ENCODE measurements around the gene ATP6V1C2. TPM values are rescaled to one million over a fixed set of nuclear protein-coding genes. Genes with fewer than 3 reads are reported as not detected.

The ATP6V1C2 gene
- total and polyA plus RNA-seq, 2 experiments from 2014 or later: 0.14 to 2.1 TPM

DNA sequence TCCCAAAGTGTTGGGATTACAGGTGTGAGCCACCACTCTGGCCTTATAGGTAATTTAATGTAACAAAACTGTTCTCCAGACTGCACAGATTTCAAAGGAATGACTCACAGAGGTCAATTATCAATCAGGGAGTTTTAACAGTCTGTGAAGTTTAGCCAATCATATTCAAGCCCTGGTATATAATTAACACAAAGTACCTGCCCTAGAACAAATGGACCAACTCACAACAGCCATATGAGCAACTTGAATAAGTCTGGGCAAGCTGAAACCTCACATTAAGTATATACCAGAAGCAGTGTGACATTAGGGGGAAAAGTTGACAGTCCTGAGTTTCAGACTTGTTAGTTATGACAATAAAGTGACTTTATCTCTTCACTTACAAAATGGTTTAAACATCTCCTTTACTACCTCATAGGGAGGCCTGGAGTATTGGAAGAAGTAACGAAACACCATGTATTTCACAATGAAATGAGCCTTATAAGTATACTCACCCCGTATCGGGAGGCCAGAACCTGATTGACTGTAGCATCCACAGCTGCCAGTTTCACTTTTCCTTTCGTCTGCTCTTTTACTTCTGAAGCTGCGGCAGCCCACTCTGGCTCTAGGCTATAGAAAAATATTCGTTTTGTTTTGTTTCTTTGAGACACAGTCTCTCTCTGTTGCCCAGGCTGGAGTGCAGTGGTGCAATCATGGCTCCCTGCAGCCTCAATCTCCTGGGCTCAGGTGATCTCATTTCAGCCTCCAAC, 69.0 kb downstream of the ATP6V1C2 start:
- no peak for ATAC-seq
- Histone ChIP-seq H3K27me3 (ENCODE audit: insufficient read depth) (no peaks in the 10 kb centered on the region), H3K4me1 (ENCODE audit: insufficient read depth) (no peaks in the 10 kb centered on the region), H3K4me3 (no peak overlapping the region), H3K36me3 (ENCODE audit: insufficient read depth) (peaks cover 89% of the 10 kb centered on the region), H3K27ac (ENCODE audit: low read depth) (no peak overlapping the region), H3K4me2 (no peak overlapping the region), H3K79me2 (replicated peaks; ENCODE audit: insufficient read depth) (peaks cover 44% of the 10 kb centered on the region), H2AFZ (no peak overlapping the region), H3F3A (replicated peaks; ENCODE audit: low read depth) (0 out of 2 replicates have a peak, but pooled peaks cover 9% of the 10 kb centered on the region), H4K20me1 (replicated peaks; ENCODE audit: insufficient read depth) (peaks cover 43% of the 10 kb centered on the region), H3K9me2 (ENCODE audit: insufficient read depth) (no peaks in the 10 kb centered on the region)
- Mint-ChIP-seq H3K9me3 (no peaks in the 10 kb centered on the region), H3K4me3 (no peak overlapping the region), H3K4me1 (no peaks in the 10 kb centered on the region), H3K36me3 (ENCODE audit: low read depth) (peaks cover 94% of the 10 kb centered on the region), H3K27ac (no peak overlapping the region), H3K27me3 (ENCODE audit: insufficient read depth, low read depth, poor library complexity) (no peaks in the 10 kb centered on the region)
- DNase-seq (ENCODE audit: low spot score): no peak
- TF ChIP-seq POLR2AphosphoS5 (IDR thresholded peaks at IDR 0.05; ENCODE audit: low read depth) (no peak), EZH2 (IDR thresholded peaks at IDR 0.05; ENCODE audit: low read depth, unreplicated experiment) (no peak), EZH2phosphoT487 (IDR thresholded peaks at IDR 0.05; ENCODE audit: unreplicated experiment) (no peak), CREB1 (CRISPR knock-in tag; IDR thresholded peaks at IDR 0.05; ENCODE audit: low read depth) (no peak), STAT1 (IDR thresholded peaks at IDR 0.05; ENCODE audit: unreplicated experiment) (no peak), ZNF331 (CRISPR knock-in tag; IDR thresholded peaks at IDR 0.05; ENCODE audit: low read depth) (no peak)

DNA sequence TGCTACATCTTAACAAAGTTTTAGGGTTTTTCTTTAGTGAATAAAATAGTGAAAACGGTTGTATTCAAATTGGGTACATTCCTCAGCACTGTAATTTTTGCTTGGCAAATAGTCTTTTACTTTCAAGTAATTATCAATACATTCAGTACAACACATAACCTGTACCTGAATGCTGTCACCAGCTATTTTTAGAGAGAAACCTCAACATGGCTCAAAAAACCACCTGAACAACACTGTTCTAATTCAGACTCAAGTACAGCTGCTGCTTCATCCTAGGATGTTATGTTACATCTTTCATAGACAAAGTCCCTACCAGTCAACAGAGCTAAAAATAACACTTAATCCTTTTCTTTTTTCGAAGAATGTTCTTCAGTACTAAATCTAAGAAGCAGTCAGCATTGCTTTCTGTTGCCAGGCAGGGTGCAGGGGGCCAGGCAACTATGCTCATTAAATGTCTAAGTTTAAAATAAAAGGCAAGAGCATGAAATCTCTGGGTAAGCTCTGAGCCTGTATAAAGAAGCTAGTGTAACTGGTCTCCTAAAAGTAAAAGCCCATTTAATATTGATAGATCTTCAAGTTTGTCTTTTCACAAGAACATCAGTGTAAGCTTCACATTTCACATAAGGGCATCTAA, 70.7 kb downstream of the ATP6V1C2 start:
- Mint-ChIP-seq H3K36me3 (ENCODE audit: low read depth) (peaks cover 94% of the 10 kb centered on the region), H3K9me3 (no peaks in the 10 kb centered on the region), H3K27me3 (ENCODE audit: insufficient read depth, low read depth, poor library complexity) (peaks cover 1% of the 10 kb centered on the region), H3K4me1 (no peaks in the 10 kb centered on the region), H3K4me3 (no peak overlapping the region), H3K27ac (no peak overlapping the region)
- no peak for TF ChIP-seq EZH2phosphoT487 (IDR thresholded peaks at IDR 0.05; ENCODE audit: unreplicated experiment)
- TF ChIP-seq ZNF114 (CRISPR knock-in tag; IDR thresholded peaks at IDR 0.05): no peak
- TF ChIP-seq EZH2 (IDR thresholded peaks at IDR 0.05; ENCODE audit: low read depth, unreplicated experiment): no peak
- TF ChIP-seq JUNB (IDR thresholded peaks at IDR 0.05; ENCODE audit: unreplicated experiment): no peak
- TF ChIP-seq, protein P1, sequence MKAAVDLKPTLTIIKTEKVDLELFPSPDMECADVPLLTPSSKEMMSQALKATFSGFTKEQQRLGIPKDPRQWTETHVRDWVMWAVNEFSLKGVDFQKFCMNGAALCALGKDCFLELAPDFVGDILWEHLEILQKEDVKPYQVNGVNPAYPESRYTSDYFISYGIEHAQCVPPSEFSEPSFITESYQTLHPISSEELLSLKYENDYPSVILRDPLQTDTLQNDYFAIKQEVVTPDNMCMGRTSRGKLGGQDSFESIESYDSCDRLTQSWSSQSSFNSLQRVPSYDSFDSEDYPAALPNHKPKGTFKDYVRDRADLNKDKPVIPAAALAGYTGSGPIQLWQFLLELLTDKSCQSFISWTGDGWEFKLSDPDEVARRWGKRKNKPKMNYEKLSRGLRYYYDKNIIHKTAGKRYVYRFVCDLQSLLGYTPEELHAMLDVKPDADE (IDR thresholded peaks at IDR 0.05): no peak
- TF ChIP-seq, protein P2, sequence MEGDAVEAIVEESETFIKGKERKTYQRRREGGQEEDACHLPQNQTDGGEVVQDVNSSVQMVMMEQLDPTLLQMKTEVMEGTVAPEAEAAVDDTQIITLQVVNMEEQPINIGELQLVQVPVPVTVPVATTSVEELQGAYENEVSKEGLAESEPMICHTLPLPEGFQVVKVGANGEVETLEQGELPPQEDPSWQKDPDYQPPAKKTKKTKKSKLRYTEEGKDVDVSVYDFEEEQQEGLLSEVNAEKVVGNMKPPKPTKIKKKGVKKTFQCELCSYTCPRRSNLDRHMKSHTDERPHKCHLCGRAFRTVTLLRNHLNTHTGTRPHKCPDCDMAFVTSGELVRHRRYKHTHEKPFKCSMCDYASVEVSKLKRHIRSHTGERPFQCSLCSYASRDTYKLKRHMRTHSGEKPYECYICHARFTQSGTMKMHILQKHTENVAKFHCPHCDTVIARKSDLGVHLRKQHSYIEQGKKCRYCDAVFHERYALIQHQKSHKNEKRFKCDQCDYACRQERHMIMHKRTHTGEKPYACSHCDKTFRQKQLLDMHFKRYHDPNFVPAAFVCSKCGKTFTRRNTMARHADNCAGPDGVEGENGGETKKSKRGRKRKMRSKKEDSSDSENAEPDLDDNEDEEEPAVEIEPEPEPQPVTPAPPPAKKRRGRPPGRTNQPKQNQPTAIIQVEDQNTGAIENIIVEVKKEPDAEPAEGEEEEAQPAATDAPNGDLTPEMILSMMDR (conservative IDR thresholded peaks at IDR 0.05; ENCODE audit: low read depth in 2 of 2): no peak
- TF ChIP-seq POLR2AphosphoS5 (IDR thresholded peaks at IDR 0.05; ENCODE audit: low read depth): no peak
- no peak for TF ChIP-seq ZNF331 (CRISPR knock-in tag; IDR thresholded peaks at IDR 0.05; ENCODE audit: low read depth)
- TF ChIP-seq, protein P3, sequence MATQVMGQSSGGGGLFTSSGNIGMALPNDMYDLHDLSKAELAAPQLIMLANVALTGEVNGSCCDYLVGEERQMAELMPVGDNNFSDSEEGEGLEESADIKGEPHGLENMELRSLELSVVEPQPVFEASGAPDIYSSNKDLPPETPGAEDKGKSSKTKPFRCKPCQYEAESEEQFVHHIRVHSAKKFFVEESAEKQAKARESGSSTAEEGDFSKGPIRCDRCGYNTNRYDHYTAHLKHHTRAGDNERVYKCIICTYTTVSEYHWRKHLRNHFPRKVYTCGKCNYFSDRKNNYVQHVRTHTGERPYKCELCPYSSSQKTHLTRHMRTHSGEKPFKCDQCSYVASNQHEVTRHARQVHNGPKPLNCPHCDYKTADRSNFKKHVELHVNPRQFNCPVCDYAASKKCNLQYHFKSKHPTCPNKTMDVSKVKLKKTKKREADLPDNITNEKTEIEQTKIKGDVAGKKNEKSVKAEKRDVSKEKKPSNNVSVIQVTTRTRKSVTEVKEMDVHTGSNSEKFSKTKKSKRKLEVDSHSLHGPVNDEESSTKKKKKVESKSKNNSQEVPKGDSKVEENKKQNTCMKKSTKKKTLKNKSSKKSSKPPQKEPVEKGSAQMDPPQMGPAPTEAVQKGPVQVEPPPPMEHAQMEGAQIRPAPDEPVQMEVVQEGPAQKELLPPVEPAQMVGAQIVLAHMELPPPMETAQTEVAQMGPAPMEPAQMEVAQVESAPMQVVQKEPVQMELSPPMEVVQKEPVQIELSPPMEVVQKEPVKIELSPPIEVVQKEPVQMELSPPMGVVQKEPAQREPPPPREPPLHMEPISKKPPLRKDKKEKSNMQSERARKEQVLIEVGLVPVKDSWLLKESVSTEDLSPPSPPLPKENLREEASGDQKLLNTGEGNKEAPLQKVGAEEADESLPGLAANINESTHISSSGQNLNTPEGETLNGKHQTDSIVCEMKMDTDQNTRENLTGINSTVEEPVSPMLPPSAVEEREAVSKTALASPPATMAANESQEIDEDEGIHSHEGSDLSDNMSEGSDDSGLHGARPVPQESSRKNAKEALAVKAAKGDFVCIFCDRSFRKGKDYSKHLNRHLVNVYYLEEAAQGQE (IDR thresholded peaks at IDR 0.05; ENCODE audit: unreplicated experiment): no peak
- no peak for TF ChIP-seq NANOG (IDR thresholded peaks at IDR 0.05; ENCODE audit: borderline replicate concordance)
- no peak for TF ChIP-seq STAT1 (IDR thresholded peaks at IDR 0.05; ENCODE audit: unreplicated experiment)
- H3K4me3 ChIP-seq: no peak overlapping the region
- ATAC-seq: no peak
- 0 out of 2 replicates have a peak, but pooled peaks cover 4% of the 10 kb centered on the region for H3F3A ChIP-seq (replicated peaks; ENCODE audit: low read depth)
- peaks cover 49% of the 10 kb centered on the region for H3K79me2 ChIP-seq (replicated peaks; ENCODE audit: insufficient read depth)
- DNase-seq (ENCODE audit: low spot score): no peak
- no peak overlapping the region for H3K4me2 ChIP-seq
- no peak overlapping the region for H3K27ac ChIP-seq (ENCODE audit: low read depth)
- H2AFZ ChIP-seq: no peak overlapping the region
- peaks cover 90% of the 10 kb centered on the region for H3K36me3 ChIP-seq (ENCODE audit: insufficient read depth)
- no peaks in the 10 kb centered on the region for H3K27me3 ChIP-seq (ENCODE audit: insufficient read depth)
- no peaks in the 10 kb centered on the region for H3K4me1 ChIP-seq (ENCODE audit: insufficient read depth)
- H3K9me2 ChIP-seq (ENCODE audit: insufficient read depth): no peaks in the 10 kb centered on the region
- H4K20me1 ChIP-seq (replicated peaks; ENCODE audit: insufficient read depth): peaks cover 44% of the 10 kb centered on the region
